PC-3 (cell line): ENCODE results near the gene TLR5.

ENCODE experiments used
- CTCF ChIP-seq: fragments of 300-600 bp; sonication (generic); conservative IDR thresholded peaks from 2 replicates; pipeline ENCODE4 v1.5.1; 2017; ENCODE audit warnings: antibody characterized with exemption, low read depth, mild to moderate bottlenecking, low read length
- EZH2 ChIP-seq: fragments of 300-600 bp; sonication (generic); IDR thresholded peaks from one replicate; pipeline ENCODE4 v1.6.1; 2017; ENCODE audit warnings: antibody characterized with exemption, mild to moderate bottlenecking, low read length; ENCODE audit not compliant: unreplicated experiment
- EZH2phosphoT487 ChIP-seq: fragments of 300-600 bp; sonication (generic); IDR thresholded peaks from 2 replicates; pipeline ENCODE4 v1.6.1; 2018; ENCODE audit warnings: mild to moderate bottlenecking, antibody characterized with exemption, low read length, borderline replicate concordance

DNA sequence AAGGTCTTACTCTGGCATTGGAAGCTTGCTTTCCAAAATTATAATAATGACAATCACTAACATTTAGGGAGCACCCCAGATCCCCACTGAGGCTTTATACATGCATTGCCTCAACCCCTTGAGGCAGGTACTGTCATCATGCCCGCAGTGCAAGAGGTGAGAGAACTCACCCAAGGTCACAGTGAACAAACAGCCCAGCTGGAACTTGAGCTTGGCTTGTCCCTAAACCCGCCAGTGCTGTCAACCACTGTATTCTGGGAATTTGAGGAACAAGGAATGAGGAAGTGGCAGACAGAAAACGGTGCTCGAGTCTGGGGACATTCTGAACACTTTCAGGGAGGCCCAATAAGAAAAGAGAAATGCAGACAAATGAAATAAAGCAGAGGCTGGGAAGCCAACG lies 34.6 kb upstream of the TLR5 start:
- no peak for TF ChIP-seq CTCF
- no peak for TF ChIP-seq EZH2
- no peak for TF ChIP-seq EZH2phosphoT487
